Astrocyte (in vitro differentiated cells and primary cell): ENCODE measurements around the gene KCNC1. TPM values are rescaled to one million over a fixed set of nuclear protein-coding genes. Genes with fewer than 3 reads are reported as not detected.

ENCODE experiments used
- DNase-seq: peaks from one replicate; pipeline ENCODE4 v3.0.0-alpha.2; 2010; ENCODE audit warnings: low read depth
- FAIRE-seq: peaks from 2 replicates; lab custom pipeline; 2011; peaks lifted over from hg19 to GRCh38; lab: Jason Lieb, UNC
- H2AFZ ChIP-seq: 2 replicates; pipeline ENCODE4 v1.6.0; 2012; ENCODE audit warnings: low read depth, low read length, inconsistent platforms
- H3K27ac ChIP-seq: 2 replicates; pipeline ENCODE4 v1.5.1; 2011; ENCODE audit warnings: low read depth, low read length, inconsistent platforms
- H3K27me3 ChIP-seq: 2 replicates; pipeline ENCODE4 v1.6.0; 2011; ENCODE audit warnings: low read length, inconsistent platforms; ENCODE audit not compliant: insufficient read depth
- H3K36me3 ChIP-seq: 2 replicates; pipeline ENCODE4 v1.5.1; 2011; ENCODE audit warnings: low read length, inconsistent platforms; ENCODE audit not compliant: insufficient read depth
- H3K4me1 ChIP-seq: 2 replicates; pipeline ENCODE4 v1.5.1; 2011; ENCODE audit warnings: low read length, inconsistent platforms; ENCODE audit not compliant: insufficient read depth
- H3K4me2 ChIP-seq: 2 replicates; pipeline ENCODE4 v1.6.0; 2012; ENCODE audit warnings: low read length, inconsistent platforms
- H3K4me3 ChIP-seq: 2 replicates; pipeline ENCODE4 v1.5.1; 2011; ENCODE audit warnings: low read depth, mild to moderate bottlenecking, low read length, inconsistent platforms; ENCODE audit not compliant: insufficient read depth
- H3K79me2 ChIP-seq: 2 replicates; pipeline ENCODE4 v1.6.0; 2012; ENCODE audit warnings: mild to moderate bottlenecking, low read length, inconsistent platforms; ENCODE audit not compliant: insufficient read depth
- H3K9ac ChIP-seq: 2 replicates; pipeline ENCODE4 v1.6.0; 2012; ENCODE audit warnings: mild to moderate bottlenecking, low read length, inconsistent platforms
- H3K9me3 ChIP-seq: 2 replicates; pipeline ENCODE4 v1.5.1; 2012; ENCODE audit warnings: low read depth, mild to moderate bottlenecking, low read length, inconsistent platforms; ENCODE audit not compliant: insufficient read depth
- H4K20me1 ChIP-seq: 2 replicates; pipeline ENCODE4 v1.6.0; 2012; ENCODE audit warnings: low read length, inconsistent platforms; ENCODE audit not compliant: insufficient read depth
- H3K27ac Mint-ChIP-seq: one replicate; pipeline ENCODE4 v1.8.0; 2021; ENCODE audit warnings: mild to moderate bottlenecking, mixed read lengths; ENCODE audit not compliant: unreplicated experiment
- H3K27me3 Mint-ChIP-seq: one replicate; pipeline ENCODE4 v1.8.0; 2021; ENCODE audit warnings: low read depth, mixed read lengths; ENCODE audit not compliant: unreplicated experiment
- H3K36me3 Mint-ChIP-seq: one replicate; pipeline ENCODE4 v1.8.0; 2021; ENCODE audit warnings: low read depth, mixed read lengths; ENCODE audit not compliant: unreplicated experiment
- H3K4me1 Mint-ChIP-seq: one replicate; pipeline ENCODE4 v1.8.0; 2021; ENCODE audit warnings: low read depth, mixed read lengths; ENCODE audit not compliant: unreplicated experiment
- H3K4me3 Mint-ChIP-seq: one replicate; pipeline ENCODE4 v1.8.0; 2021; ENCODE audit warnings: mild to moderate bottlenecking, moderate library complexity, mixed read lengths; ENCODE audit not compliant: unreplicated experiment
- H3K9me3 Mint-ChIP-seq: one replicate; pipeline ENCODE4 v1.8.0; 2021; ENCODE audit warnings: mild to moderate bottlenecking, mixed read lengths; ENCODE audit not compliant: unreplicated experiment
- CTCF ChIP-seq: IDR thresholded peaks from 2 replicates; pipeline ENCODE4 v1.5.1; 2011; ENCODE audit warnings: low read depth, mild to moderate bottlenecking, inconsistent platforms, low read length, moderate library complexity; ENCODE audit not compliant: insufficient read depth
- EZH2 ChIP-seq: IDR thresholded peaks from 2 replicates; pipeline ENCODE4 v1.6.1; 2012; ENCODE audit warnings: mild to moderate bottlenecking, low read length, inconsistent platforms; ENCODE audit not compliant: insufficient read depth
- total RNA-seq: library from RNA; stranded (reverse); gene quantifications from 2 replicates; pipeline ENCODE4 v1.2.1, GENCODE V29; 2021

Gene KCNC1
- total RNA-seq, 1 donor from 2014 or later: 0.05 TPM

- no peak for DNase-seq
- FAIRE-seq: no peak
- Histone ChIP-seq H3K9ac (no peak overlapping the region), H3K4me3 (no peak overlapping the region), H3K27me3 (peaks cover 70% of the 10 kb centered on the region), H3K4me1 (no peaks in the 10 kb centered on the region), H3K27ac (no peak overlapping the region), H2AFZ (no peak overlapping the region), H3K36me3 (no peaks in the 10 kb centered on the region), H4K20me1 (peaks cover 5% of the 10 kb centered on the region), H3K79me2 (no peaks in the 10 kb centered on the region), H3K4me2 (no peak overlapping the region), H3K9me3 (no peaks in the 10 kb centered on the region)
- no peak overlapping the region for H3K27ac Mint-ChIP-seq
- no peaks in the 10 kb centered on the region for H3K36me3 Mint-ChIP-seq
- no peaks in the 10 kb centered on the region for H3K4me1 Mint-ChIP-seq
- H3K9me3 Mint-ChIP-seq: peaks cover 2% of the 10 kb centered on the region
- peaks cover 38% of the 10 kb centered on the region for H3K27me3 Mint-ChIP-seq
- H3K4me3 Mint-ChIP-seq: no peak overlapping the region
- TF ChIP-seq CTCF (no peak), EZH2 (no peak)
Measured at GRCh38 chr11:17718015-17718414, 16.6 kb upstream of the KCNC1 start.

- DNase-seq (no peak), FAIRE-seq (no peak)
- no peaks in the 10 kb centered on the region for H3K4me1 Mint-ChIP-seq
Measured at GRCh38 chr11:17718510-17718962, 16.0 kb upstream of the KCNC1 start.

More at GRCh38 chr11:17718510-17718962, 16.0 kb upstream of the KCNC1 start:
- H3K4me1 ChIP-seq: no peaks in the 10 kb centered on the region
- no peak overlapping the region for H3K27ac ChIP-seq
- H3K4me2 ChIP-seq: no peak overlapping the region
- peaks cover 5% of the 10 kb centered on the region for H4K20me1 ChIP-seq
- H3K79me2 ChIP-seq: no peaks in the 10 kb centered on the region
- H3K9ac ChIP-seq: no peak overlapping the region
- H3K36me3 ChIP-seq: no peaks in the 10 kb centered on the region
- Mint-ChIP-seq H3K27ac (no peak overlapping the region), H3K9me3 (peaks cover 2% of the 10 kb centered on the region), H3K27me3 (peaks cover 39% of the 10 kb centered on the region), H3K4me3 (no peak overlapping the region), H3K36me3 (no peaks in the 10 kb centered on the region)
- H2AFZ ChIP-seq: no peak overlapping the region
- TF ChIP-seq EZH2 (no peak), CTCF (no peak)
- H3K27me3 ChIP-seq: peaks cover 75% of the 10 kb centered on the region
- H3K9me3 ChIP-seq: no peaks in the 10 kb centered on the region
- no peak overlapping the region for H3K4me3 ChIP-seq
